Mucosa of stomach (tissue), 1 donor: ENCODE results near the gene EPB41L2.

Experiments
- H3K27me3 ChIP-seq: one replicate; pipeline ENCODE4 v1.7.0; 2013; ENCODE audit warnings: mild to moderate bottlenecking, low read length; ENCODE audit not compliant: control insufficient read depth, insufficient read depth
- H3K36me3 ChIP-seq: one replicate; pipeline ENCODE4 v1.7.0; 2013; ENCODE audit warnings: low read length; ENCODE audit not compliant: control insufficient read depth, insufficient read depth
- H3K4me1 ChIP-seq: one replicate; pipeline ENCODE4 v1.7.0; 2013; ENCODE audit warnings: mild to moderate bottlenecking, low read length; ENCODE audit not compliant: control insufficient read depth, insufficient read depth
- H3K4me3 ChIP-seq: one replicate; pipeline ENCODE4 v1.7.0; 2013; ENCODE audit warnings: low read length
- H3K9ac ChIP-seq: one replicate; pipeline ENCODE4 v1.7.0; 2013; ENCODE audit warnings: mild to moderate bottlenecking, low read length, moderate library complexity
- H3K9me3 ChIP-seq: one replicate; pipeline ENCODE4 v1.7.0; 2013; ENCODE audit warnings: mild to moderate bottlenecking, low read length, moderate library complexity; ENCODE audit not compliant: control insufficient read depth
- donor health status: Pancreatic carcinoma.

The EPB41L2 gene

GRCh38 chr6:131042664-131043063, 20.4 kb downstream of the EPB41L2 start:
- no peak overlapping the region for H3K9ac ChIP-seq
- H3K9me3 ChIP-seq, result no peaks in the 10 kb centered on the region
- no peaks in the 10 kb centered on the region for H3K36me3 ChIP-seq
- no peaks in the 10 kb centered on the region for H3K27me3 ChIP-seq
- H3K4me3 ChIP-seq, result no peak overlapping the region
- H3K4me1 ChIP-seq, result no peaks in the 10 kb centered on the region

GRCh38 chr6:131041814-131042213, 21.2 kb downstream of the EPB41L2 start:
- H3K4me3 ChIP-seq, result no peak overlapping the region
- no peaks in the 10 kb centered on the region for H3K36me3 ChIP-seq
- H3K4me1 ChIP-seq, result no peaks in the 10 kb centered on the region
- no peak overlapping the region for H3K9ac ChIP-seq
- no peaks in the 10 kb centered on the region for H3K9me3 ChIP-seq
- H3K27me3 ChIP-seq, result no peaks in the 10 kb centered on the region

- Histone ChIP-seq H3K9me3 (no peaks in the 10 kb centered on the region), H3K36me3 (no peaks in the 10 kb centered on the region), H3K4me3 (no peak overlapping the region), H3K4me1 (no peaks in the 10 kb centered on the region), H3K9ac (no peak overlapping the region), H3K27me3 (no peaks in the 10 kb centered on the region)
Observed at GRCh38 chr6:131040866-131041265, 22.2 kb downstream of the EPB41L2 start.

GRCh38 chr6:131039345-131039680, 23.7 kb downstream of the EPB41L2 start:
- Histone ChIP-seq H3K4me1 (no peaks in the 10 kb centered on the region), H3K9ac (no peak overlapping the region), H3K9me3 (no peaks in the 10 kb centered on the region), H3K36me3 (no peaks in the 10 kb centered on the region), H3K4me3 (no peak overlapping the region), H3K27me3 (no peaks in the 10 kb centered on the region)

GRCh38 chr6:131038597-131039344, 24.3 kb downstream of the EPB41L2 start:
- no peaks in the 10 kb centered on the region for H3K9me3 ChIP-seq
- no peaks in the 10 kb centered on the region for H3K36me3 ChIP-seq
- H3K27me3 ChIP-seq, result no peaks in the 10 kb centered on the region
- no peak overlapping the region for H3K9ac ChIP-seq
- no peak overlapping the region for H3K4me3 ChIP-seq
- H3K4me1 ChIP-seq, result no peaks in the 10 kb centered on the region

- no peak overlapping the region for H3K4me3 ChIP-seq
- H3K9ac ChIP-seq, result no peak overlapping the region
- no peaks in the 10 kb centered on the region for H3K36me3 ChIP-seq
- no peaks in the 10 kb centered on the region for H3K27me3 ChIP-seq
- no peaks in the 10 kb centered on the region for H3K9me3 ChIP-seq
- no peaks in the 10 kb centered on the region for H3K4me1 ChIP-seq
Observed at GRCh38 chr6:131037194-131037897, 25.7 kb downstream of the EPB41L2 start.

- Histone ChIP-seq H3K4me3 (no peak overlapping the region), H3K4me1 (no peaks in the 10 kb centered on the region), H3K27me3 (no peaks in the 10 kb centered on the region), H3K36me3 (no peaks in the 10 kb centered on the region), H3K9me3 (no peaks in the 10 kb centered on the region), H3K9ac (no peak overlapping the region)
Observed at GRCh38 chr6:131036601-131037000, 26.4 kb downstream of the EPB41L2 start.

GRCh38 chr6:131036143-131036542, 26.9 kb downstream of the EPB41L2 start:
- no peaks in the 10 kb centered on the region for H3K9me3 ChIP-seq
- H3K4me1 ChIP-seq, result no peaks in the 10 kb centered on the region

GRCh38 chr6:131035582-131035981, 27.5 kb downstream of the EPB41L2 start:
- Histone ChIP-seq H3K4me1 (no peaks in the 10 kb centered on the region), H3K36me3 (no peaks in the 10 kb centered on the region), H3K27me3 (no peaks in the 10 kb centered on the region), H3K4me3 (no peak overlapping the region), H3K9ac (no peak overlapping the region), H3K9me3 (no peaks in the 10 kb centered on the region)

More at GRCh38 chr6:131036143-131036542, 26.9 kb downstream of the EPB41L2 start:
- Histone ChIP-seq H3K36me3 (no peaks in the 10 kb centered on the region), H3K4me3 (no peak overlapping the region), H3K9ac (no peak overlapping the region), H3K27me3 (no peaks in the 10 kb centered on the region)

GRCh38 chr6:131033631-131034030, 29.4 kb downstream of the EPB41L2 start:
- H3K9ac ChIP-seq, result no peak overlapping the region
- H3K27me3 ChIP-seq, result no peaks in the 10 kb centered on the region
- H3K9me3 ChIP-seq, result no peaks in the 10 kb centered on the region
- H3K36me3 ChIP-seq, result no peaks in the 10 kb centered on the region
- no peak overlapping the region for H3K4me3 ChIP-seq
- no peaks in the 10 kb centered on the region for H3K4me1 ChIP-seq

- Histone ChIP-seq H3K4me1 (no peaks in the 10 kb centered on the region), H3K9me3 (no peaks in the 10 kb centered on the region), H3K36me3 (no peaks in the 10 kb centered on the region), H3K9ac (no peak overlapping the region), H3K4me3 (no peak overlapping the region), H3K27me3 (no peaks in the 10 kb centered on the region)
Observed at GRCh38 chr6:131029626-131030297, 33.3 kb downstream of the EPB41L2 start.

GRCh38 chr6:131027326-131027725, 35.7 kb downstream of the EPB41L2 start:
- H3K9ac ChIP-seq, result no peak overlapping the region
- no peaks in the 10 kb centered on the region for H3K36me3 ChIP-seq
- H3K4me3 ChIP-seq, result no peak overlapping the region
- no peaks in the 10 kb centered on the region for H3K9me3 ChIP-seq
- H3K4me1 ChIP-seq, result no peaks in the 10 kb centered on the region
- no peaks in the 10 kb centered on the region for H3K27me3 ChIP-seq
